IMR-90 (cell line): ENCODE measurements around the gene TANK. TPM values are rescaled to one million over a fixed set of nuclear protein-coding genes. Genes with fewer than 3 reads are reported as not detected.

Experiments used
- ATAC-seq: fragments of 200-7000 bp; cut with Tn5 transposase; 2 replicates; pipeline ENCODE4 v1.9.1; 2020; ENCODE audit warnings: low read depth, mild to moderate bottlenecking, moderate library complexity
- BruUV-seq: library from RNA; stranded (reverse); fragments of 400-500 nt; replicated peaks from 2 replicates; lab custom pipeline; 2021; lab: Mats Ljungman, UMichigan
- CTCF ChIA-PET: fragments of 300-600 bp; formaldehyde crosslinking; extraction: SDS; loops from one replicate; lab custom pipeline; 2021; ENCODE audit warnings: antibody characterized with exemption; lab: Yijun Ruan, JAX
- POLR2A ChIA-PET: fragments of 300-600 bp; sonication (Branson Sonifier 250); formaldehyde crosslinking; loops from one replicate; lab custom pipeline; 2022; ENCODE audit warnings: antibody characterized with exemption; ENCODE audit not compliant: unreplicated experiment; lab: Charles Lee
- DNase-seq: peaks from one replicate; pipeline ENCODE4 v3.0.0; 2013
- H2AFZ ChIP-seq: replicated peaks from 2 replicates; pipeline ENCODE3; 2013; ENCODE audit warnings: low read length, mild to moderate bottlenecking; ENCODE audit not compliant: poor library complexity
- H2AK5ac ChIP-seq: 2 replicates; pipeline ENCODE4 v1.6.1; 2013; ENCODE audit warnings: low read depth, low read length, inconsistent platforms
- H2AK9ac ChIP-seq: replicated peaks from 2 replicates; pipeline ENCODE3; 2013; ENCODE audit warnings: mild to moderate bottlenecking, low read depth, low read length, moderate library complexity; ENCODE audit not compliant: poor library complexity
- H2BK120ac ChIP-seq: 2 replicates; pipeline ENCODE4 v1.6.1; 2013; ENCODE audit warnings: low read depth, low read length, inconsistent platforms
- H2BK15ac ChIP-seq: 3 replicates; pipeline ENCODE4 v1.6.1; 2013; ENCODE audit warnings: low read depth, low read length, inconsistent platforms
- H2BK20ac ChIP-seq: 2 replicates; pipeline ENCODE4 v1.6.1; 2013; ENCODE audit warnings: low read depth, mild to moderate bottlenecking, inconsistent platforms, low read length, moderate library complexity
- H2BK5ac ChIP-seq: 2 replicates; pipeline ENCODE4 v1.6.1; 2013; ENCODE audit warnings: mild to moderate bottlenecking, low read depth, low read length, inconsistent platforms; ENCODE audit not compliant: poor library complexity, severe bottlenecking
- H3K14ac ChIP-seq: replicated peaks from 2 replicates; pipeline ENCODE4 v1.6.1; 2013; ENCODE audit warnings: low read depth, low read length, inconsistent platforms
- H3K18ac ChIP-seq: 2 replicates; pipeline ENCODE4 v1.6.1; 2013; ENCODE audit warnings: low read depth, low read length, control low read depth
- H3K23ac ChIP-seq: 2 replicates; pipeline ENCODE4 v1.6.1; 2013; ENCODE audit warnings: low read depth, low read length, inconsistent platforms
- H3K27ac ChIP-seq: 2 replicates; pipeline ENCODE4 v1.5.1; 2013; ENCODE audit warnings: mild to moderate bottlenecking, control low read depth, low read length; ENCODE audit not compliant: insufficient read depth
- H3K27me3 ChIP-seq: 2 replicates; pipeline ENCODE4 v1.6.1; 2013; ENCODE audit warnings: low read length; ENCODE audit not compliant: control insufficient read depth, insufficient read depth
- H3K36me3 ChIP-seq: 2 replicates; pipeline ENCODE4 v1.6.1; 2013; ENCODE audit warnings: low read length, mixed read lengths; ENCODE audit not compliant: control insufficient read depth, insufficient read depth
- H3K4ac ChIP-seq: 2 replicates; pipeline ENCODE4 v1.6.1; 2013; ENCODE audit warnings: low read depth, low read length, inconsistent platforms
- H3K4me1 ChIP-seq: 2 replicates; pipeline ENCODE4 v1.6.1; 2013; ENCODE audit warnings: low read length, mixed read lengths; ENCODE audit not compliant: control insufficient read depth, insufficient read depth
- H3K4me2 ChIP-seq: 2 replicates; pipeline ENCODE4 v1.6.1; 2013; ENCODE audit warnings: low read depth, mild to moderate bottlenecking, control low read depth, low read length, moderate library complexity
- H3K4me3 ChIP-seq: 2 replicates; pipeline ENCODE4 v1.5.1; 2013; ENCODE audit warnings: low read depth, mild to moderate bottlenecking, control low read depth, low read length, moderate library complexity; ENCODE audit not compliant: insufficient read depth
- H3K56ac ChIP-seq: 2 replicates; pipeline ENCODE4 v1.6.1; 2013; ENCODE audit warnings: low read length, inconsistent platforms; ENCODE audit not compliant: insufficient read depth; ENCODE audit errors: extremely low read depth
- H3K79me1 ChIP-seq, 2 experiments: 2 replicates each; pipeline ENCODE4 v1.6.1; 2013; ENCODE audit warnings: low read length in 2 of 2, inconsistent platforms in 1 of 2, low read depth in 1 of 2
- H3K9ac ChIP-seq: 2 replicates; pipeline ENCODE4 v1.6.1; 2013; ENCODE audit warnings: low read depth, low read length, control low read depth
- H3K9me1 ChIP-seq: 2 replicates; pipeline ENCODE4 v1.6.1; 2013; ENCODE audit warnings: low read length, inconsistent platforms; ENCODE audit not compliant: insufficient read depth
- H3K9me3 ChIP-seq: 2 replicates; pipeline ENCODE4 v1.6.1; 2013; ENCODE audit warnings: low read length; ENCODE audit not compliant: control insufficient read depth, insufficient read depth
- H4K20me1 ChIP-seq: 2 replicates; pipeline ENCODE4 v1.6.1; 2013; ENCODE audit warnings: low read length, inconsistent platforms; ENCODE audit not compliant: insufficient read depth
- H4K5ac ChIP-seq: 2 replicates; pipeline ENCODE4 v1.6.1; 2013; ENCODE audit warnings: mild to moderate bottlenecking, low read depth, low read length, control low read depth
- H4K8ac ChIP-seq, 2 experiments: 2 replicates each; pipeline ENCODE4 v1.6.1; 2013; ENCODE audit warnings: low read depth in 2 of 2, low read length in 2 of 2, control low read depth in 1 of 2, inconsistent platforms in 1 of 2
- H4K91ac ChIP-seq: 2 replicates; pipeline ENCODE4 v1.6.1; 2013; ENCODE audit warnings: low read depth, low read length, inconsistent platforms; ENCODE audit not compliant: insufficient read depth
- CHD1 ChIP-seq: IDR thresholded peaks from 2 replicates; pipeline ENCODE4 v1.6.1; 2012; ENCODE audit warnings: low read depth, low read length, improper control_type of control experiment
- CTCF ChIP-seq: conservative IDR thresholded peaks from 2 replicates; pipeline ENCODE4 v1.5.1; 2012; ENCODE audit warnings: mild to moderate bottlenecking, low read depth, low read length, improper control_type of control experiment
- FOS ChIP-seq: fragments of 150-350 bp; IDR thresholded peaks from 2 replicates; pipeline ENCODE4 v1.6.1; 2016; ENCODE audit warnings: low read depth, low read length
- MAFK ChIP-seq: IDR thresholded peaks from 2 replicates; pipeline ENCODE4 v1.6.1; 2012; ENCODE audit warnings: low read depth, low read length, improper control_type of control experiment
- MAZ ChIP-seq: IDR thresholded peaks from 2 replicates; pipeline ENCODE4 v1.6.1; 2012; ENCODE audit warnings: low read depth, mild to moderate bottlenecking, low read length, improper control_type of control experiment, moderate library complexity, borderline replicate concordance
- MXI1 ChIP-seq: IDR thresholded peaks from 2 replicates; pipeline ENCODE4 v1.6.1; 2012; ENCODE audit warnings: low read depth, mild to moderate bottlenecking, low read length, moderate library complexity, borderline replicate concordance
- NFE2L2 ChIP-seq: fragments of 150-350 bp; IDR thresholded peaks from 2 replicates; pipeline ENCODE4 v1.6.1; 2016; ENCODE audit warnings: low read depth, mild to moderate bottlenecking, low read length
- POLR2A ChIP-seq: IDR thresholded peaks from 2 replicates; pipeline ENCODE4 v1.6.1; 2012; ENCODE audit warnings: mild to moderate bottlenecking, low read depth, low read length
- SMC3 ChIP-seq: fragments of 150-350 bp; IDR thresholded peaks from 2 replicates; pipeline ENCODE4 v1.6.1; 2016; ENCODE audit warnings: low read depth, mild to moderate bottlenecking, antibody characterized with exemption, low read length, moderate library complexity
- USF2 ChIP-seq: fragments of 150-350 bp; IDR thresholded peaks from 2 replicates; pipeline ENCODE4 v1.6.1; 2017; ENCODE audit warnings: mild to moderate bottlenecking, antibody characterized with exemption, low read length, low read depth
- WGBS, 2 experiments: methylation state at CpG; one replicate each; pipeline versions ENCODE4 v1.1.5 to v1.1.7; 2013; ENCODE audit warnings: missing lambda C conversion rate in 2 of 2; ENCODE audit not compliant: insufficient read length in 1 of 2; ENCODE audit errors: extremely low coverage in 2 of 2; 5-methylcytosine and 5-hydroxymethylcytosine counted together
- dilution Hi-C: fragments of 300-500 bp; cut with HindIII; formaldehyde crosslinking; loops from one replicate; pipeline ENCODE4 v1.14.3; 2018; ENCODE audit warnings: low sequenced_read_pairs; ENCODE audit not compliant: unreplicated experiment
- in situ Hi-C: fragments of 300-500 bp; cut with MboI; formaldehyde crosslinking; loops from 3 replicates; pipeline ENCODE4 v1.14.3; 2019; ENCODE audit warnings: low sequenced_read_pairs, inconsistent platforms, mixed read lengths
- intact Hi-C: fragments of 100-400 bp; cut with micrococcal nuclease; formaldehyde crosslinking; loops from 2 replicates; pipeline ENCODE4 v1.10.0; 2022
- polyA plus RNA-seq, 3 experiments: library from polyadenylated mRNA; depleted of rRNA; stranded (reverse); fragments of >200 nt; gene quantifications; 2 replicates each; pipeline ENCODE4 v1.2.3, GENCODE V29; 2012; ENCODE audit warnings: low replicate concordance in 1 of 3
- total RNA-seq: library from RNA; depleted of rRNA; stranded (reverse); fragments of >200 nt; gene quantifications from 2 replicates; pipeline ENCODE4 v1.2.3, GENCODE V29; 2012

Gene TANK
- total and polyA plus RNA-seq, 2 of the 4 experiments (the other 2 are of a cell fraction), result 25.4 to 41.9 TPM

GRCh38 chr2:161122772-161123530, 37.3 kb upstream of the TANK start (continued):
- no peak for TF ChIP-seq CTCF

GRCh38 chr2:161123531-161124030, 36.6 kb upstream of the TANK start:
- peak overlapping the region; percentile 31; the same call in 1 of the 2 replicates for H3K4me2 ChIP-seq
- CTCF ChIA-PET, result no interaction called here
- no CpG with 5 or more reads among the region's 2 CpGs for WGBS, 2 experiments
- peak overlapping the region; percentile 92 for H2BK15ac ChIP-seq
- peak overlapping the region; percentile 95 for H2BK120ac ChIP-seq
- H3K27me3 ChIP-seq, result no peaks in the 10 kb centered on the region
- peak overlapping the region; percentile 60 for H3K23ac ChIP-seq
- intact Hi-C loops, result no loop called here
- peaks cover 7% of the 10 kb centered on the region; the same call in 1 of the 2 replicates for H3K9me1 ChIP-seq
- ATAC-seq, result no peak
- POLR2A ChIA-PET, result no interaction called here
- no peak overlapping the region for H2AFZ ChIP-seq
- H4K5ac ChIP-seq, result peak overlapping the region; percentile 49; the same call in 1 of the 2 replicates
- dilution Hi-C loops, result no loop called here
- peak overlapping the region; percentile 53 for H2AK5ac ChIP-seq
- H4K91ac ChIP-seq, result peak overlapping the region; percentile 83
- peak overlapping the region; percentile 54 to 87 for H4K8ac ChIP-seq
- H3K27ac ChIP-seq, result peak overlapping the region; percentile 72
- no TSS peak for BruUV-seq
- H3K9ac ChIP-seq, result peak overlapping the region; percentile 42; the same call in 1 of the 2 replicates
- peaks cover 11% of the 10 kb centered on the region; the same call in 1 of the 2 replicates for H3K4me1 ChIP-seq
- H3K4ac ChIP-seq, result peak overlapping the region; percentile 77
- H2BK5ac ChIP-seq, result peak overlapping the region; percentile 91
- H3K14ac ChIP-seq, result peak overlapping the region; percentile 93
- in situ Hi-C loops, result no loop called here
- no peaks in the 10 kb centered on the region for H4K20me1 ChIP-seq
- H3K36me3 ChIP-seq, result no peaks in the 10 kb centered on the region
- peak overlapping the region; percentile 81 for H3K18ac ChIP-seq
- H2BK20ac ChIP-seq, result peak overlapping the region; percentile 96
- no peak overlapping the region for H2AK9ac ChIP-seq
- no peaks in the 10 kb centered on the region for H3K9me3 ChIP-seq
- no peak overlapping the region for H3K4me3 ChIP-seq
- DNase-seq, result no peak
- H3K56ac ChIP-seq, result peak overlapping the region; percentile 92; the same call in 1 of the 2 replicates
- no peaks in the 10 kb centered on the region for H3K79me1 ChIP-seq
- TF ChIP-seq NFE2L2, result no peak
- TF ChIP-seq MAZ, result no peak
- TF ChIP-seq USF2, result no peak
- TF ChIP-seq FOS, result no peak
- no peak for TF ChIP-seq CHD1
- no peak for TF ChIP-seq CTCF
- TF ChIP-seq MAFK, result no peak
- TF ChIP-seq POLR2A, result no peak
- TF ChIP-seq MXI1, result no peak
- no peak for TF ChIP-seq SMC3
